Keratinocyte (primary cell): ENCODE measurements around the gene PPM1M. TPM values are rescaled to one million over a fixed set of nuclear protein-coding genes. Genes with fewer than 3 reads are reported as not detected.
"Not testable (repeated sequence)": the region's sequence is repeated elsewhere in the genome, so short reads cannot be mapped to it uniquely, and the experiment has no call there.

Source experiments
- DNase-seq: peaks from one replicate; pipeline ENCODE4 v3.0.0-alpha.2; 2011; ENCODE audit warnings: low read depth, missing footprints, low spot score
- FAIRE-seq: peaks from 2 replicates; lab custom pipeline; 2011; peaks lifted over from hg19 to GRCh38; lab: Jason Lieb, UNC
- H2AFZ ChIP-seq: 2 replicates; pipeline ENCODE4 v1.6.0; 2012; ENCODE audit warnings: low read length, control low read depth, inconsistent platforms; ENCODE audit not compliant: control insufficient read depth
- H3K27ac ChIP-seq: 2 replicates; pipeline ENCODE4 v1.5.1; 2011; ENCODE audit warnings: low read length; ENCODE audit not compliant: control insufficient read depth, insufficient read depth
- H3K27me3 ChIP-seq: 3 replicates; pipeline ENCODE4 v1.6.0; 2011; ENCODE audit warnings: low read length; ENCODE audit not compliant: control insufficient read depth, insufficient read depth; ENCODE audit errors: extremely low read depth
- H3K36me3 ChIP-seq, 2 experiments: 2 replicates in 1 of 2; 3 replicates in 1 of 2; pipeline ENCODE4 v1.5.1; 2011; ENCODE audit warnings: low read length in 2 of 2, mild to moderate bottlenecking in 1 of 2; ENCODE audit not compliant: control insufficient read depth in 2 of 2, insufficient read depth in 2 of 2; ENCODE audit errors: extremely low read depth in 1 of 2
- H3K4me1 ChIP-seq: 3 replicates; pipeline ENCODE4 v1.5.1; 2011; ENCODE audit warnings: low read length; ENCODE audit not compliant: control insufficient read depth, insufficient read depth; ENCODE audit errors: extremely low read depth
- H3K4me2 ChIP-seq: 3 replicates; pipeline ENCODE4 v1.6.0; 2011; ENCODE audit warnings: low read depth, low read length; ENCODE audit not compliant: control insufficient read depth, insufficient read depth; ENCODE audit errors: extremely low read depth
- H3K4me3 ChIP-seq, 3 experiments: fragments of 200-600 bp in 1 of 3; sonication (generic) in 1 of 3; 2 replicates in 2 of 3; 3 replicates in 1 of 3; pipeline ENCODE4 v1.5.1; 2011 to 2016; ENCODE audit warnings: low read length in 3 of 3, mild to moderate bottlenecking in 3 of 3, control low read depth in 2 of 3, inconsistent platforms in 1 of 3, low read depth in 1 of 3, mixed read lengths in 1 of 3, mixed run types in 1 of 3, moderate library complexity in 1 of 3; ENCODE audit not compliant: control insufficient read depth in 2 of 3, insufficient read depth in 2 of 3; ENCODE audit errors: extremely low read depth in 1 of 3
- H3K79me2 ChIP-seq: 2 replicates; pipeline ENCODE4 v1.6.0; 2012; ENCODE audit warnings: low read length; ENCODE audit not compliant: control insufficient read depth, insufficient read depth
- H3K9ac ChIP-seq: 3 replicates; pipeline ENCODE4 v1.6.0; 2011; ENCODE audit warnings: low read length; ENCODE audit not compliant: control insufficient read depth, insufficient read depth; ENCODE audit errors: extremely low read depth
- H3K9me1 ChIP-seq: 3 replicates; pipeline ENCODE4 v1.6.0; 2011; ENCODE audit warnings: low read length; ENCODE audit not compliant: control insufficient read depth, insufficient read depth; ENCODE audit errors: extremely low read depth
- H3K9me3 ChIP-seq: 2 replicates; pipeline ENCODE4 v1.5.1; 2012; ENCODE audit warnings: low read depth, low read length; ENCODE audit not compliant: control insufficient read depth
- H4K20me1 ChIP-seq: 3 replicates; pipeline ENCODE4 v1.6.0; 2011; ENCODE audit warnings: low read length; ENCODE audit not compliant: control insufficient read depth, insufficient read depth; ENCODE audit errors: extremely low read depth
- EZH2 ChIP-seq: IDR thresholded peaks from one replicate; pipeline ENCODE4 v1.6.1; 2012; ENCODE audit warnings: inconsistent platforms, mild to moderate bottlenecking, low read length, moderate library complexity
- dilution Hi-C: fragments of 300-500 bp; cut with MboI; formaldehyde crosslinking; loops from one replicate; pipeline ENCODE4 v1.7.0; 2020; ENCODE audit warnings: low sequenced_read_pairs; ENCODE audit not compliant: extremely low pct_ligation_motif_present
- polyA plus RNA-seq, 5 experiments: library from polyadenylated mRNA; depleted of rRNA in 3 of 5; stranded (reverse) in 3 of 5; stranded (forward) in 1 of 5; unstranded in 1 of 5; fragments of >200 nt; gene quantifications; 1 replicate in 1 of 5; 2 replicates in 3 of 5; 3 replicates in 1 of 5; pipeline versions ENCODE4 v1.2.1 to v1.2.3, GENCODE V29; 2011 to 2012; ENCODE audit warnings: missing spikeins in 2 of 5, low read depth in 1 of 5, low replicate concordance in 1 of 5
- TF ChIP-seq, protein P1 (sequence below), 3 experiments: IDR thresholded peaks in 1 of 3; conservative IDR thresholded peaks in 1 of 3; optimal IDR thresholded peaks in 1 of 3; 2 replicates in 2 of 3; 3 replicates in 1 of 3; pipeline versions ENCODE3 to v1.5.1; 2011; ENCODE audit warnings: low read length in 3 of 3, mild to moderate bottlenecking in 3 of 3, moderate library complexity in 2 of 3, control low read depth in 1 of 3, inconsistent platforms in 1 of 3; ENCODE audit not compliant: insufficient read depth in 2 of 3; ENCODE audit errors: extremely low read depth in 1 of 3

PPM1M gene
- polyA plus RNA-seq, 1 donor (not counting 4 experiments of a cell fraction or from before 2014, with no cell fraction given): 6.4 TPM

DNA sequence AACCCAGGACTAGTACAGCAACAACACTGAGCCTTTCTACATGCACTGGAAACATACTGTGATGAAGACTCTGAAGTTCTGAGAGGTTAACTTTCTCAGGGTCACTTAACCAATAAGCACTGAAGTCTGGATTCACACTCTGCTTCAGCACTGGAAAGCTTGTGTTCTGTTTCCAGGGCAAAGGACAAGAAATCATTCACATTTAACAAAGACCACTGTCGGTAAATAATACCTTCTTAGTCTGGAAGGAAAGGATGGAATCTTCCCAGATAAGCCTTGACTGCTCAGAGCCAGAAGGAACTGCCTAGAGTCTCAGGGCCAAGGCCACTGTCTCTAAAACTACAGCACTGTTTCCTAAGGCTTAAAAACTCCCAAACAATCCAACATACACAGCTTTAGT lies 37.7 kb downstream of the PPM1M start:
- Histone ChIP-seq H3K4me2 (no peak overlapping the region), H3K4me1 (peaks cover 15% of the 10 kb centered on the region), H2AFZ (no peak overlapping the region), H3K4me3 (no peak overlapping the region), H3K9me1 (no peaks in the 10 kb centered on the region), H3K27ac (no peak overlapping the region), H3K27me3 (no peaks in the 10 kb centered on the region), H3K79me2 (peaks cover 5% of the 10 kb centered on the region), H3K9ac (no peak overlapping the region), H3K36me3 (no peaks in the 10 kb centered on the region), H4K20me1 (no peaks in the 10 kb centered on the region), H3K9me3 (no peaks in the 10 kb centered on the region)
- TF ChIP-seq, protein P1, sequence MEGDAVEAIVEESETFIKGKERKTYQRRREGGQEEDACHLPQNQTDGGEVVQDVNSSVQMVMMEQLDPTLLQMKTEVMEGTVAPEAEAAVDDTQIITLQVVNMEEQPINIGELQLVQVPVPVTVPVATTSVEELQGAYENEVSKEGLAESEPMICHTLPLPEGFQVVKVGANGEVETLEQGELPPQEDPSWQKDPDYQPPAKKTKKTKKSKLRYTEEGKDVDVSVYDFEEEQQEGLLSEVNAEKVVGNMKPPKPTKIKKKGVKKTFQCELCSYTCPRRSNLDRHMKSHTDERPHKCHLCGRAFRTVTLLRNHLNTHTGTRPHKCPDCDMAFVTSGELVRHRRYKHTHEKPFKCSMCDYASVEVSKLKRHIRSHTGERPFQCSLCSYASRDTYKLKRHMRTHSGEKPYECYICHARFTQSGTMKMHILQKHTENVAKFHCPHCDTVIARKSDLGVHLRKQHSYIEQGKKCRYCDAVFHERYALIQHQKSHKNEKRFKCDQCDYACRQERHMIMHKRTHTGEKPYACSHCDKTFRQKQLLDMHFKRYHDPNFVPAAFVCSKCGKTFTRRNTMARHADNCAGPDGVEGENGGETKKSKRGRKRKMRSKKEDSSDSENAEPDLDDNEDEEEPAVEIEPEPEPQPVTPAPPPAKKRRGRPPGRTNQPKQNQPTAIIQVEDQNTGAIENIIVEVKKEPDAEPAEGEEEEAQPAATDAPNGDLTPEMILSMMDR (optimal IDR thresholded peaks at IDR 0.05 in 1 of 3, IDR thresholded peaks at IDR 0.05 in 1 of 3, conservative IDR thresholded peaks at IDR 0.05 in 1 of 3; ENCODE audit: extremely low read depth in 1 of 3, insufficient read depth in 2 of 3, low read length in 3 of 3): no peak
- TF ChIP-seq EZH2: no peak
- dilution Hi-C loops: no loop called here
- no peak for DNase-seq
- no peak for FAIRE-seq

- H3K9ac ChIP-seq, H2AFZ ChIP-seq, H3K79me2 ChIP-seq, H4K20me1 ChIP-seq, H3K36me3 ChIP-seq, H3K9me1 ChIP-seq, H3K9me3 ChIP-seq, H3K4me2 ChIP-seq, FAIRE-seq, H3K4me3 ChIP-seq, H3K27me3 ChIP-seq, DNase-seq, H3K27ac ChIP-seq, dilution Hi-C loops: not testable (repeated sequence)
- peaks cover 19% of the 10 kb centered on the region for H3K4me1 ChIP-seq
These were observed 38.5 kb downstream of the PPM1M start for GRCh38 chr3:52284051-52284450.

DNA sequence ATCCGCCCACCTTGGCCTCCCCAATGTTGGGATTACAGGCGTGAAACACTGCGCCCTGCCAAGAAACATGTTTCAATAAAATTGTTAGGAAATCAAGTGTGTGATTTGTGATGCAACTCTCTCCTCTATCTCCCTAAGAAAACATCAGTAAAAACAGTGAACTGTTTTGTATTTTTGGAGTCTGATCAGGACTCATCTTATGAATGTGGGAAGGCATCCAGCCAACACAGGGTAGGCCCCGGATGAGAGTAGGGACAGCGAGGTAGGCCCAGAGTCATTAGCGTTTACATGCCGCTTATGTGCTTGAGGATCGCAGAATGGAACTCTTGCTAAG lies 41.2 kb downstream of the PPM1M start:
- no peak for FAIRE-seq
- H3K79me2 ChIP-seq: peaks cover 7% of the 10 kb centered on the region
- H3K4me1 ChIP-seq: peaks cover 9% of the 10 kb centered on the region
- peak overlapping the region; percentile 65 to 94 (median 88) for H3K4me3 ChIP-seq
- H4K20me1 ChIP-seq: no peaks in the 10 kb centered on the region
- H3K4me2 ChIP-seq: peak overlapping the region; percentile 72
- H2AFZ ChIP-seq: no peak overlapping the region
- dilution Hi-C loops: no loop called here
- H3K9me3 ChIP-seq: no peaks in the 10 kb centered on the region
- H3K9me1 ChIP-seq: no peaks in the 10 kb centered on the region
- TF ChIP-seq, protein P1 (optimal IDR thresholded peaks at IDR 0.05 in 1 of 3, IDR thresholded peaks at IDR 0.05 in 1 of 3, conservative IDR thresholded peaks at IDR 0.05 in 1 of 3; ENCODE audit: extremely low read depth in 1 of 3, insufficient read depth in 2 of 3, low read length in 3 of 3): no peak
- H3K27me3 ChIP-seq: no peaks in the 10 kb centered on the region
- DNase-seq: no peak
- peaks cover 1 to 2% of the 10 kb centered on the region in 2 experiments for H3K36me3 ChIP-seq
- H3K27ac ChIP-seq: peak overlapping the region; percentile 99
- peak overlapping the region; percentile 98 for H3K9ac ChIP-seq
